ENCODE measurements around the gene NOC2L.

Gene NOC2L

GRCh38 chr1:941015-941587 is 18.0 kb downstream of the NOC2L start:
- no peak for DNase-seq

GRCh38 chr1:940107-941014 is 18.7 kb downstream of the NOC2L start:
- no peak for DNase-seq

- no peak for DNase-seq
These were observed 19.4 kb downstream of the NOC2L start for GRCh38 chr1:939511-940106.

DNA sequence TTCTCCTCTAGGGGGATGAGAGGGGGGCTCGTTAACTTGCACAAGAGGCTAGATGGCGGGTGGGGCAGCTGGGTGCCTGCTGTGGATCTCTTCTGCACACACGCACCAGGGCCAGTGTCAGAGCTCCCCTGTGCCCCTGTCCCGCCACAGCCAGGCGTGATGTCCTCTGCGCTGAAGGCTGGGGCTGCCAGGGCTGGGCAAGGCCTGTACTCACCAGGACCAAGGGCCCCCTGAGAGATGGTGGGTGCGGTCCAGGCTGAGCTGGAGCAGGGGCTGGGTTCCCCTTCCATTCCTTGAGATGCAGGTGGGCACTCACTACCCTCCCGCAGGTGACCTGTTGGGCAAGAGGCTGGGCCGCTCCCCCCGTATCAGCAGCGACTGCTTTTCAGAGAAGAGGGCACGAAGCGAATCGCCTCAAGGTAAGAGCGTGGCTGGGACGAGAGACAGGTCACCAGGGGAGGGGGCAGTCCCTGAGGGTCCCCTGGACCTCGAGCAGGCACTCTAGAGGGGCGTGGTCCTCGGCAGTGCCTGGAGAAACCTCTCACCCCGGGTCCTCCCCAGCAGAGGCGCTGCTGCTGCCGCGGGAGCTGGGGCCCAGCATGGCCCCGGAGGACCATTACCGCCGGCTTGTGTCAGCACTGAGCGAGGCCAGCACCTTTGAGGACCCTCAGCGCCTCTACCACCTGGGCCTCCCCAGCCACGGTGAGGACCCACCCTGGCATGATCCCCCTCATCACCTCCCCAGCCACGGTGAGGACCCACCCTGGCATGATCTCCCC is 20.2 kb downstream of the NOC2L start:
- DNase-seq = no peak

GRCh38 chr1:938088-938683 is 20.9 kb downstream of the NOC2L start:
- DNase-seq = no peak

DNA sequence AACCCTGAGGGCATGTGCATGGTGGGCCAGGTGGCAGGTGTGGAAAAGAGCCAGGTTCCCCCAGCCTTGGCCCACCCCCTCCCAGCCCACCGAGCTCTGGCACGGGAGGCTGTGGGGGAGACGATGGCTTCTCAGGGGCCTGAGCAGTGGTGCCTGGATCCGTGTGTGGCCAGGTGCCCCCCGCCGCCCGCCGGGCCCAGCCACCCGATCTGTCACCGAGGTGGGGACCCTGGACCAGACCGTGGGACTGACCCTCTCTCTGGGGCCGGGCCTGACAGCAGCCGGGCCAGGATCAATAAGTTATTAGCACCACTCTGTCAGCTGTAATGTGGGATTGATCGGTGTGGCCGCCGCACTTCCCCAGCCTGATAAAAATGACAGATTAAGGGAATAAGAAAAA is 21.5 kb downstream of the NOC2L start:
- DNase-seq = no peak

GRCh38 chr1:936348-937264 is 22.4 kb downstream of the NOC2L start:
- no peak for DNase-seq

- DNase-seq = no peak
These were observed 23.3 kb downstream of the NOC2L start for GRCh38 chr1:935751-936231.

GRCh38 chr1:934991-935750 is 23.9 kb downstream of the NOC2L start:
- no peak for DNase-seq

DNA sequence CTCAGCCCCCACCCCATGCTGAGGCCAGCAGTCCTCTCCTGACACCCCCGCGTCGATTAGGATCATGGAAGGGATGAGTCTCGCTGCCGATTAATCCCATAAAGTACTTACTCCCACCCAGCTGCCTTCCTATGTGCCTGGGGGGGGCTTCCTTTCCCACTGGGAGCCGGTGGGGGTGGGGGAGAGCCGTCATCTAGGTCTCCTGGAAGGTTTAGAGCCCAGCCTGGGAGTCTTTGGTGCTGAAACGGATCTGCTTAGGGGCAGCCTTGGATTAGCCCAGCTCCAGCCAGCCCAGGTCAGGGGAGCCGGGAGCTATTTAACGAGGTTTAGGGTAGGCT is 25.5 kb downstream of the NOC2L start:
- no peak for DNase-seq

DNA sequence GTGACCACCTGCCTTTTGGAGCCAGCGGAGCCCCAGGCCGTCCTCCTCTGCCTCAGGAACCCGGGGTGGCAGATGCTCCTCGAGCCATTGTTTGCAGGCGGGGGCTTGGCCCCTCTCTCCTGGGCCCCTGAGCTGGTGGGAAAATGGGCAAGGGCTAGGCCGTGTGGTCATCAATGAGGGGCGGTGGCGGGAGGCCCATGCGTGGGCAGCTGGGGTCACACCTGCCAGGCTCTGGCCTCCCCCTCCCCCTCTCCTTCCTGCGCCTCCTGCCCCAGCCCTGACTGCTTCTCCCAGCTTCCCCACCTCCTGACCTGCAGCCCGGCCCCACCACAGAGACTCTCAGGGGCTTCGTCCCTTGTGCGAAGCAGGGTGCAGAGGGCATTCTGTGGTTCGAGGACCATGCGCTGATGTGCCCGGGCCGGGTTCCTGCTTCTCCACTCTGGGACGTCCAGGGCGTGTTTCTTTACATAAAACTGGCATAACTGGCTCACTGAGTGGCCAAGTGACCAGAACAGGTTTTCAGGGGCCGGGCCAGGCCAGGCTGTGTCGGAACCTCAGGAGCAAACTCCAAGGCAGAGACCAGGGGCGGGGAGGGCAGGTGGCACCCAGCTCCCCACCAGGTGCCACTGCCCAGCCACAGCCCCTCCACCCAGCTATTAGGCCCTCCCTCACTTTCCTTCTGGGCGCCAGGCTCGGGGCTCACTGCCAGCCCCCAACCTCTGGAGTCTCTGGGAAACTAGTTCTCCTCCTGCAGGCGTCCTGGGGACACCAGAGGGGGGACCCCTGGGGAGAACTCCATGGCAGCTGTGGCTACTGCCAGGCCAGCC is 26.1 kb downstream of the NOC2L start:
- no peak for DNase-seq

DNA sequence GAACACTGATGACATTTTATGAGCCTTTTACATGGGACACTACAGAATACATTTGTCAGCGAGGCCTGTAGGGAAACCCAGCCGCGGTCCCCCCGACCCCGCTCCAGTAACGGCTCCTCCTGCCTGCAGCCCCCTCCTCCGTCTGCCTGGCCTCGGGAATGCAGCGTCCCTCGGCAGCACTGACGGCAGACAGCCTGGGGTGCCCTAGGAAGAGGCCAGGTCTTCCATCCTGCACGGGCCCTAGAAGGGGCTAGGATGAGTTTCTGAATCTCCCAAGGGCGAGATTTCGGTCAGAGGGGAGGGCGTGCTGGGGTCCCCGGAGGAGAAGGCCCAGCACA is 26.9 kb downstream of the NOC2L start:
- DNase-seq = no peak

GRCh38 chr1:931380-932172 is 27.5 kb downstream of the NOC2L start:
- no peak for DNase-seq

DNA sequence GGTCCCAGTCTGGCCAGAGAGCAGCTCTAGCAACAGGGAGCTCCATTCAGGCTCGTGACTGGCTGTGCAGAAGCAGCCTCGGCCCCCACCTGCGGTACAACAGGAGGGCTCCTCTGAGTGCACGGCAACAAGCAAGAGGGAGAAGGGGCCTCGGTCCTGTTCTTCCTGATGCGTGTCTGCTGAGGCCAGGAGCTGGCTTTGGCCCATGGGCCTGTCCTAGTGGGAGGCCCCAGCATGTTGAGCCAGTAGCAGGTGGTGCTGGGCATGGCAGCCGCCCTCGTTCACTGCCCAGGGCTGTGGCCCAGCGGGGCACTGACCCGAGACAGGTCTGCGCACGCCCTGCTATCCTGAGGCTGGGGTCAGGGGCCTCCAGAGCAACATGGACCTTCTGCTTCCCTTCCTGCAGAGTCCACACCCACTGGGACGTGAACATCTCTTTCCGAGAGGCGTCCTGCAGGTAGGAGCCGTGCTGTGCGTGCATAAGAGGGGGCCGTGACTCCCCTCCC is 28.4 kb downstream of the NOC2L start:
- DNase-seq = no peak

DNA sequence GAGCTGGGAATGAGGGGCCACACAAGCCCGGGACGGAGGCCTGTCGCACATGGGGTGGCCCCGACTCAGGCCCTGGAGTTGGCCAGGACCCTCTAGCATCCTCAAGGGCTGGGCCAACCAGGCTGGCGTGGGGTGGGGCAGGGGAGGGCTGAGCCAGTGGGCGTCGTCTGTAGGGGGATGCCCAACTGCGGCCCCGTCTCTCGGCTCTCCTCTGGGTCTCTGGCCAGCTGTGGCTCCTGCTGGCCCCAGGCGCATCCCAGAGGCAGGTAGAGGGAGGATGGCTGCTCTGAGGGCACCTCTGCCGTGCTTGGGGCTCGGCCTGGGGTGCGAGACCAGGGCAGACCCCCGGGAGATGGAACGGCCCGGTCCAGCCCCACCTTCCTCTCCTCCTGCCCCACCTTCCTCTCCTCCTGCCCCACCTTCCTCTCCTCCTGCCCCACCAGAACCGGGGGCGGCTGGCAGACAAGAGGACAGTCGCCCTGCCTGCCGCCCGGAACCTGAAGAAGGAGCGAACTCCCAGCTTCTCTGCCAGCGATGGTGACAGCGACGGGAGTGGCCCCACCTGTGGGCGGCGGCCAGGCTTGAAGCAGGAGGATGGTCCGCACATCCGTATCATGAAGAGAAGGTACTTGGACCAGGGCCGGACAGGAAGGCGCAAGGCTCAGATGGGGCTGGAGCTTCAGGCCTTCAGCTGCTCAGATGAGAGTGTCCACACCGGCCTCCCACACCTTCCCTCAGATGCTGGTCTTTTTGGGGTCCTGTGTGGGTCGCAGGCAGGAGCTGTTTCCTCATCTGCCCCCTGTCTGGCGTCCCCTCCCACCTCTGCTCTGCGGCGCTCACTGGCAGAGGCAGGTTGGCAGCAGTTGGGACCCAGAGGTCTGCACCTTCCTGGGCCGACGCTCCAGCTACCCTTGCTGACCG is 29.1 kb downstream of the NOC2L start:
- no peak for DNase-seq

DNA sequence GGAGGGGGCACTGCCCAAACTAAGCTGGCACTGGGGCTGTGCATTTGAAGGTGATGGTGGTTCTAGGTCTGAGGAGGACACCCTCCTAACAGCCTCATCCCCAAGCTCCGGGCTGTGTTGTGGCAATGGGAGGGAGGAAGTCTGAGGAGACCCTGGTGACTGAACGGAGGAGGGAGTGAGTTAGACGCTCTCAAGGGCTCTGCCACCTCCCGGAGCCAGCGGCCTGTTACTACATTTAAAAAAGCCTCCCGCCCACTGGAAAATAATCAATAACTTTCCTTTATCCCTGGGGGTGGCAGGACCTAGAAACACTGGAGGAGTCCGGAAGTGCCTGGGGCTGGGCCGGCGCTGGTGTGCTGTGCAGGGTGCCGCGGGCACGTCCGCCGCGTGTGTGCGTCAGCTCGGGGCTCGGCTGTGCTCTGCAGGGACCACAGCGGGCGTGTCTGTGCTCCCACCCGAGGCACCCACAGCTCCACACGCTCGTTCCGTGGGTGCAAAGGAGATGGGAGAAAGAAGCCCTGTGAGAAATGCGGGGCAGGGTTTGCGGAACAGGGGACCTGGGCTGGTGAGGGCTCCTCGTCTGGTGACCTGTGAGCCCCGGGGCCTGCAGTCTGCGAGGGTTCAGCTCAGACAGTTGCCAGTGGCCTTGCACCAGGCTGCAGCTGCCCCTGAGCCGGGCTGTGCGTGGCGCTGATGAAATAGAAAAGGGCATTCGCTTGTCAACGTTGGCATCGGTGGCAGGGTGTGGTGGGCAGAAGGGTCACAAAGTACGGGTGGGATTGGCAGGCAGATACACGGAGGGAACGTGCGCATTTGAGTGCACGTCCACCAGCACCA is 30.0 kb downstream of the NOC2L start:
- DNase-seq = no peak

DNA sequence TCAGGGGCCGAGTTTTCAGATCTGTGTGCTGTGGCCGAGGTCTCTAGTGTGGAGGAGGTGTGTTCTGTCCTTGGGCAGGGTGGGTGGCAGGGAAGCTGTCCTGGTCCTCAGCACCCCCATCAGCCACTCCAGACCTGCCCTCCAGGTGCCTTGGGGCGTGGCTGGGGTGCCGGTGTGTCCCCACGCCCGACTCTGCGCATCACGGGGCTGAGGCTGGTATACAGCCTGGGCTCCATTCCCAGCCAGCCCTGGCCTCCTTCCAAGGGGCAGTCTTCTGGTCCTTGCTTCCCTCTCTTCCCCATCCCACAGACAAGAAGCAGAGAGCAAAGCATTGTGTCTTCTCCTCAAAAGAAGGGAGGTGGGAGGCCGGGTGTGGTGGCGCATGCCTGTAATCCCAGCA is 31.3 kb downstream of the NOC2L start:
- DNase-seq = no peak
